WTC11 (cell line): Measurements from ENCODE around the gene SPNS2. TPM values are rescaled to one million over a fixed set of nuclear protein-coding genes. Genes with fewer than 3 reads are reported as not detected.

Source experiments
- ATAC-seq: fragments of 200-7000 bp; cut with Tn5 transposase; 2 replicates; pipeline ENCODE4 v1.10.0; 2021; ENCODE audit warnings: mild to moderate bottlenecking, moderate library complexity
- CTCF ChIA-PET: fragments of 300-600 bp; sonication (Branson Sonifier 250); formaldehyde crosslinking; loops from one replicate; lab custom pipeline; 2021; ENCODE audit warnings: antibody characterized with exemption; lab: Charles Lee
- POLR2A ChIA-PET: fragments of 350-600 bp; sonication (Branson Sonifier 250); formaldehyde crosslinking; loops from one replicate; lab custom pipeline; 2021; ENCODE audit warnings: antibody characterized with exemption; lab: Charles Lee
- DNase-seq: peaks from one replicate; pipeline ENCODE4 v3.0.0; 2021; ENCODE audit warnings: low spot score
- H3K27ac Mint-ChIP-seq: 2 replicates; pipeline ENCODE4 v1.8.0; 2021; ENCODE audit warnings: mixed read lengths
- H3K27me3 Mint-ChIP-seq: 2 replicates; pipeline ENCODE4 v1.8.0; 2021; ENCODE audit warnings: low read depth, mild to moderate bottlenecking, moderate library complexity, mixed read lengths
- H3K36me3 Mint-ChIP-seq: 2 replicates; pipeline ENCODE4 v1.8.0; 2021; ENCODE audit warnings: mixed read lengths
- H3K4me1 Mint-ChIP-seq: 2 replicates; pipeline ENCODE4 v1.8.0; 2022; ENCODE audit warnings: mixed read lengths
- H3K4me3 Mint-ChIP-seq: 2 replicates; pipeline ENCODE4 v1.8.0; 2021; ENCODE audit warnings: mild to moderate bottlenecking, moderate library complexity, mixed read lengths
- H3K9me3 Mint-ChIP-seq: 2 replicates; pipeline ENCODE4 v1.8.0; 2021; ENCODE audit warnings: mixed read lengths
- CREB1 ChIP-seq: sonication (generic); formaldehyde crosslinking; IDR thresholded peaks from 2 replicates; pipeline ENCODE4 v1.8.0; 2023; ENCODE audit warnings: mild to moderate bottlenecking, missing genetic modification reagents
- ELF4 ChIP-seq: sonication (generic); formaldehyde crosslinking; IDR thresholded peaks from 2 replicates; pipeline ENCODE4 v1.8.1; 2022; ENCODE audit warnings: low read depth, mild to moderate bottlenecking, moderate library complexity, missing genetic modification reagents
- SMAD3 ChIP-seq: sonication (generic); formaldehyde crosslinking; IDR thresholded peaks from 2 replicates; pipeline ENCODE4 v1.8.0; 2022; ENCODE audit warnings: missing genetic modification reagents, mild to moderate bottlenecking, borderline replicate concordance
- ZNF121 ChIP-seq: sonication (generic); formaldehyde crosslinking; IDR thresholded peaks from 2 replicates; pipeline ENCODE4 v1.8.0; 2023; ENCODE audit warnings: missing genetic modification reagents
- ZNF232 ChIP-seq: sonication (generic); formaldehyde crosslinking; IDR thresholded peaks from 2 replicates; pipeline ENCODE4 v1.8.0; 2022; ENCODE audit warnings: mild to moderate bottlenecking, missing genetic modification reagents
- total RNA-seq: library from RNA; stranded (reverse); gene quantifications from 3 replicates; pipeline ENCODE4 v1.2.3, GENCODE V29; 2021
- TF ChIP-seq, protein P1 (sequence below): sonication (generic); formaldehyde crosslinking; IDR thresholded peaks from 2 replicates; pipeline ENCODE4 v1.8.0; 2023; ENCODE audit warnings: missing genetic modification reagents
- TF ChIP-seq, protein P2 (sequence below): sonication (generic); formaldehyde crosslinking; IDR thresholded peaks from 2 replicates; pipeline ENCODE4 v1.8.1; 2023; ENCODE audit warnings: mild to moderate bottlenecking, missing genetic modification reagents, borderline replicate concordance
- TF ChIP-seq, protein P3 (sequence below): sonication (generic); formaldehyde crosslinking; IDR thresholded peaks from 2 replicates; pipeline ENCODE4 v1.8.0; 2023; ENCODE audit warnings: mild to moderate bottlenecking, missing genetic modification reagents
- TF ChIP-seq, protein P4 (sequence below): fragments of 250-450 bp; sonication (Bioruptor Pico); IDR thresholded peaks from 2 replicates; pipeline ENCODE4 v1.9.0; 2021; ENCODE audit warnings: mild to moderate bottlenecking
- TF ChIP-seq, protein P5 (sequence below): sonication (generic); formaldehyde crosslinking; IDR thresholded peaks from 2 replicates; pipeline ENCODE4 v1.8.1; 2022; ENCODE audit warnings: mild to moderate bottlenecking, moderate library complexity, missing genetic modification reagents
- TF ChIP-seq, protein P6 (sequence below): sonication (generic); formaldehyde crosslinking; conservative IDR thresholded peaks from 2 replicates; pipeline ENCODE4 v1.8.1; 2023; ENCODE audit warnings: mild to moderate bottlenecking, low read depth, missing genetic modification reagents, moderate library complexity
- TF ChIP-seq, protein P7 (sequence below): sonication (generic); formaldehyde crosslinking; IDR thresholded peaks from 2 replicates; pipeline ENCODE4 v1.8.1; 2022; ENCODE audit warnings: low read depth, mild to moderate bottlenecking, moderate library complexity, missing genetic modification reagents, borderline replicate concordance
- TF ChIP-seq, protein P8 (sequence below): sonication (generic); formaldehyde crosslinking; IDR thresholded peaks from 2 replicates; pipeline ENCODE4 v1.8.0; 2022; ENCODE audit warnings: missing genetic modification reagents
- TF ChIP-seq, protein P9 (sequence below): fragments of 200-600 bp; IDR thresholded peaks from 2 replicates; pipeline ENCODE4 v1.8.0; 2022; ENCODE audit warnings: antibody characterized with exemption

Gene SPNS2
- total RNA-seq, 1 experiment from 2014 or later, result 0.87 TPM

DNA sequence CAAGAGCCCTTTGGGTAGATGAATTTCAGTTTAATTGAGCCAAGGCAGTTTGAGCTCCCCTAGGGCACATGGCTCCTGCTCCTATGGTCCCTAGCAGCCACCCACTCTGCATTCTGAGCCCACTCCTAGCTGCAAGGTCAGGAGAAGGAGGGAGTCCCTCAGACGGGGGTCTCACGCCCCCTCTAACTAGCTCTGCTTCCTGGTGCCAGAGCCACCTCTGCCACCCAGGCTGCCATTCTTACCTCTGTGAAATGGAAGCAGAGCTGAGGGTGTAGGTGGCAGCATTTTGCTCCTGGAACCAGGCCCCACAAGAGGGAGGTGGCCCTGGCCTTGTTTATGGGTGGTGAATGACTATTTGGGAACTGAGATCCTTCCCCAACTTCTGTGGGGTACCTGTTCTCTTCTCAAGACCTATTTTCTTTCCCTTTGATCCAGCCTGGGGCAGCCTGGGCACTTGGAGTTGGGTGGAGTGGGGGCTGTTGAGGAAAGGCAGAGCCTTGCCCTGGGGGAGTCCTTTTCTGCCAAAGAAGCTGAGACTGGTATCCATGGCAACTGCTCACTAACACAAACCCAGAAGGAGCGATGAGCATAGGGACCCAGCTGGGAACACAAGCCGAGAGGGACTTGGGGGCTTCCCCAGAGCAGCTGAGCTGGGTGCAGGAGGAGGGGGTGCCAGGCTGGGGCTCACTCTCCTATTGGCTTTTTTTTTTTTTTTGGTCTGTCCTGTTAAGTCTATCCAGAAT, 4.8 kb downstream of the SPNS2 start:
- ATAC-seq (no peak), DNase-seq (no peak)
- ChIA-PET CTCF (interaction anchor here (0.6 to 2.4 kb wide), 6 partner anchors 22 to 304 kb away, joined by 3 to 11 read pairs (median 4); partner anchors contain the start of gene GLTPD2), POLR2A (no interaction called here)
- Mint-ChIP-seq H3K36me3 (no peaks in the 10 kb centered on the region), H3K4me3 (no peak overlapping the region), H3K27me3 (peaks cover 49% of the 10 kb centered on the region), H3K27ac (no peak overlapping the region), H3K4me1 (peaks cover 10% of the 10 kb centered on the region), H3K9me3 (no peaks in the 10 kb centered on the region)
- TF ChIP-seq SMAD3, result no peak
- TF ChIP-seq, protein P1, sequence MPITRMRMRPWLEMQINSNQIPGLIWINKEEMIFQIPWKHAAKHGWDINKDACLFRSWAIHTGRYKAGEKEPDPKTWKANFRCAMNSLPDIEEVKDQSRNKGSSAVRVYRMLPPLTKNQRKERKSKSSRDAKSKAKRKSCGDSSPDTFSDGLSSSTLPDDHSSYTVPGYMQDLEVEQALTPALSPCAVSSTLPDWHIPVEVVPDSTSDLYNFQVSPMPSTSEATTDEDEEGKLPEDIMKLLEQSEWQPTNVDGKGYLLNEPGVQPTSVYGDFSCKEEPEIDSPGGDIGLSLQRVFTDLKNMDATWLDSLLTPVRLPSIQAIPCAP, result no peak
- TF ChIP-seq ZNF121 (CRISPR knock-in tag), result no peak
- no peak for TF ChIP-seq ZNF232 (CRISPR knock-in tag)
- TF ChIP-seq, protein P2, sequence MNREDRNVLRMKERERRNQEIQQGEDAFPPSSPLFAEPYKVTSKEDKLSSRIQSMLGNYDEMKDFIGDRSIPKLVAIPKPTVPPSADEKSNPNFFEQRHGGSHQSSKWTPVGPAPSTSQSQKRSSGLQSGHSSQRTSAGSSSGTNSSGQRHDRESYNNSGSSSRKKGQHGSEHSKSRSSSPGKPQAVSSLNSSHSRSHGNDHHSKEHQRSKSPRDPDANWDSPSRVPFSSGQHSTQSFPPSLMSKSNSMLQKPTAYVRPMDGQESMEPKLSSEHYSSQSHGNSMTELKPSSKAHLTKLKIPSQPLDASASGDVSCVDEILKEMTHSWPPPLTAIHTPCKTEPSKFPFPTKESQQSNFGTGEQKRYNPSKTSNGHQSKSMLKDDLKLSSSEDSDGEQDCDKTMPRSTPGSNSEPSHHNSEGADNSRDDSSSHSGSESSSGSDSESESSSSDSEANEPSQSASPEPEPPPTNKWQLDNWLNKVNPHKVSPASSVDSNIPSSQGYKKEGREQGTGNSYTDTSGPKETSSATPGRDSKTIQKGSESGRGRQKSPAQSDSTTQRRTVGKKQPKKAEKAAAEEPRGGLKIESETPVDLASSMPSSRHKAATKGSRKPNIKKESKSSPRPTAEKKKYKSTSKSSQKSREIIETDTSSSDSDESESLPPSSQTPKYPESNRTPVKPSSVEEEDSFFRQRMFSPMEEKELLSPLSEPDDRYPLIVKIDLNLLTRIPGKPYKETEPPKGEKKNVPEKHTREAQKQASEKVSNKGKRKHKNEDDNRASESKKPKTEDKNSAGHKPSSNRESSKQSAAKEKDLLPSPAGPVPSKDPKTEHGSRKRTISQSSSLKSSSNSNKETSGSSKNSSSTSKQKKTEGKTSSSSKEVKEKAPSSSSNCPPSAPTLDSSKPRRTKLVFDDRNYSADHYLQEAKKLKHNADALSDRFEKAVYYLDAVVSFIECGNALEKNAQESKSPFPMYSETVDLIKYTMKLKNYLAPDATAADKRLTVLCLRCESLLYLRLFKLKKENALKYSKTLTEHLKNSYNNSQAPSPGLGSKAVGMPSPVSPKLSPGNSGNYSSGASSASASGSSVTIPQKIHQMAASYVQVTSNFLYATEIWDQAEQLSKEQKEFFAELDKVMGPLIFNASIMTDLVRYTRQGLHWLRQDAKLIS, result no peak
- TF ChIP-seq, protein P3, sequence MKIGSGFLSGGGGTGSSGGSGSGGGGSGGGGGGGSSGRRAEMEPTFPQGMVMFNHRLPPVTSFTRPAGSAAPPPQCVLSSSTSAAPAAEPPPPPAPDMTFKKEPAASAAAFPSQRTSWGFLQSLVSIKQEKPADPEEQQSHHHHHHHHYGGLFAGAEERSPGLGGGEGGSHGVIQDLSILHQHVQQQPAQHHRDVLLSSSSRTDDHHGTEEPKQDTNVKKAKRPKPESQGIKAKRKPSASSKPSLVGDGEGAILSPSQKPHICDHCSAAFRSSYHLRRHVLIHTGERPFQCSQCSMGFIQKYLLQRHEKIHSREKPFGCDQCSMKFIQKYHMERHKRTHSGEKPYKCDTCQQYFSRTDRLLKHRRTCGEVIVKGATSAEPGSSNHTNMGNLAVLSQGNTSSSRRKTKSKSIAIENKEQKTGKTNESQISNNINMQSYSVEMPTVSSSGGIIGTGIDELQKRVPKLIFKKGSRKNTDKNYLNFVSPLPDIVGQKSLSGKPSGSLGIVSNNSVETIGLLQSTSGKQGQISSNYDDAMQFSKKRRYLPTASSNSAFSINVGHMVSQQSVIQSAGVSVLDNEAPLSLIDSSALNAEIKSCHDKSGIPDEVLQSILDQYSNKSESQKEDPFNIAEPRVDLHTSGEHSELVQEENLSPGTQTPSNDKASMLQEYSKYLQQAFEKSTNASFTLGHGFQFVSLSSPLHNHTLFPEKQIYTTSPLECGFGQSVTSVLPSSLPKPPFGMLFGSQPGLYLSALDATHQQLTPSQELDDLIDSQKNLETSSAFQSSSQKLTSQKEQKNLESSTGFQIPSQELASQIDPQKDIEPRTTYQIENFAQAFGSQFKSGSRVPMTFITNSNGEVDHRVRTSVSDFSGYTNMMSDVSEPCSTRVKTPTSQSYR (CRISPR knock-in tag), result no peak
- TF ChIP-seq, protein P4, sequence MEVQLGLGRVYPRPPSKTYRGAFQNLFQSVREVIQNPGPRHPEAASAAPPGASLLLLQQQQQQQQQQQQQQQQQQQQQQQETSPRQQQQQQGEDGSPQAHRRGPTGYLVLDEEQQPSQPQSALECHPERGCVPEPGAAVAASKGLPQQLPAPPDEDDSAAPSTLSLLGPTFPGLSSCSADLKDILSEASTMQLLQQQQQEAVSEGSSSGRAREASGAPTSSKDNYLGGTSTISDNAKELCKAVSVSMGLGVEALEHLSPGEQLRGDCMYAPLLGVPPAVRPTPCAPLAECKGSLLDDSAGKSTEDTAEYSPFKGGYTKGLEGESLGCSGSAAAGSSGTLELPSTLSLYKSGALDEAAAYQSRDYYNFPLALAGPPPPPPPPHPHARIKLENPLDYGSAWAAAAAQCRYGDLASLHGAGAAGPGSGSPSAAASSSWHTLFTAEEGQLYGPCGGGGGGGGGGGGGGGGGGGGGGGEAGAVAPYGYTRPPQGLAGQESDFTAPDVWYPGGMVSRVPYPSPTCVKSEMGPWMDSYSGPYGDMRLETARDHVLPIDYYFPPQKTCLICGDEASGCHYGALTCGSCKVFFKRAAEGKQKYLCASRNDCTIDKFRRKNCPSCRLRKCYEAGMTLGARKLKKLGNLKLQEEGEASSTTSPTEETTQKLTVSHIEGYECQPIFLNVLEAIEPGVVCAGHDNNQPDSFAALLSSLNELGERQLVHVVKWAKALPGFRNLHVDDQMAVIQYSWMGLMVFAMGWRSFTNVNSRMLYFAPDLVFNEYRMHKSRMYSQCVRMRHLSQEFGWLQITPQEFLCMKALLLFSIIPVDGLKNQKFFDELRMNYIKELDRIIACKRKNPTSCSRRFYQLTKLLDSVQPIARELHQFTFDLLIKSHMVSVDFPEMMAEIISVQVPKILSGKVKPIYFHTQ (CRISPR knock-in tag), result no peak
- TF ChIP-seq, protein P5, sequence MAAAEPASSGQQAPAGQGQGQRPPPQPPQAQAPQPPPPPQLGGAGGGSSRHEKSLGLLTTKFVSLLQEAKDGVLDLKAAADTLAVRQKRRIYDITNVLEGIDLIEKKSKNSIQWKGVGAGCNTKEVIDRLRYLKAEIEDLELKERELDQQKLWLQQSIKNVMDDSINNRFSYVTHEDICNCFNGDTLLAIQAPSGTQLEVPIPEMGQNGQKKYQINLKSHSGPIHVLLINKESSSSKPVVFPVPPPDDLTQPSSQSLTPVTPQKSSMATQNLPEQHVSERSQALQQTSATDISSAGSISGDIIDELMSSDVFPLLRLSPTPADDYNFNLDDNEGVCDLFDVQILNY (CRISPR knock-in tag), result no peak
- TF ChIP-seq, protein P6, sequence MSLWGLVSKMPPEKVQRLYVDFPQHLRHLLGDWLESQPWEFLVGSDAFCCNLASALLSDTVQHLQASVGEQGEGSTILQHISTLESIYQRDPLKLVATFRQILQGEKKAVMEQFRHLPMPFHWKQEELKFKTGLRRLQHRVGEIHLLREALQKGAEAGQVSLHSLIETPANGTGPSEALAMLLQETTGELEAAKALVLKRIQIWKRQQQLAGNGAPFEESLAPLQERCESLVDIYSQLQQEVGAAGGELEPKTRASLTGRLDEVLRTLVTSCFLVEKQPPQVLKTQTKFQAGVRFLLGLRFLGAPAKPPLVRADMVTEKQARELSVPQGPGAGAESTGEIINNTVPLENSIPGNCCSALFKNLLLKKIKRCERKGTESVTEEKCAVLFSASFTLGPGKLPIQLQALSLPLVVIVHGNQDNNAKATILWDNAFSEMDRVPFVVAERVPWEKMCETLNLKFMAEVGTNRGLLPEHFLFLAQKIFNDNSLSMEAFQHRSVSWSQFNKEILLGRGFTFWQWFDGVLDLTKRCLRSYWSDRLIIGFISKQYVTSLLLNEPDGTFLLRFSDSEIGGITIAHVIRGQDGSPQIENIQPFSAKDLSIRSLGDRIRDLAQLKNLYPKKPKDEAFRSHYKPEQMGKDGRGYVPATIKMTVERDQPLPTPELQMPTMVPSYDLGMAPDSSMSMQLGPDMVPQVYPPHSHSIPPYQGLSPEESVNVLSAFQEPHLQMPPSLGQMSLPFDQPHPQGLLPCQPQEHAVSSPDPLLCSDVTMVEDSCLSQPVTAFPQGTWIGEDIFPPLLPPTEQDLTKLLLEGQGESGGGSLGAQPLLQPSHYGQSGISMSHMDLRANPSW (CRISPR knock-in tag), result no peak
- TF ChIP-seq, protein P7, sequence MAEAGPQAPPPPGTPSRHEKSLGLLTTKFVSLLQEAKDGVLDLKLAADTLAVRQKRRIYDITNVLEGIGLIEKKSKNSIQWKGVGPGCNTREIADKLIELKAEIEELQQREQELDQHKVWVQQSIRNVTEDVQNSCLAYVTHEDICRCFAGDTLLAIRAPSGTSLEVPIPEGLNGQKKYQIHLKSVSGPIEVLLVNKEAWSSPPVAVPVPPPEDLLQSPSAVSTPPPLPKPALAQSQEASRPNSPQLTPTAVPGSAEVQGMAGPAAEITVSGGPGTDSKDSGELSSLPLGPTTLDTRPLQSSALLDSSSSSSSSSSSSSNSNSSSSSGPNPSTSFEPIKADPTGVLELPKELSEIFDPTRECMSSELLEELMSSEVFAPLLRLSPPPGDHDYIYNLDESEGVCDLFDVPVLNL (CRISPR knock-in tag), result no peak
- TF ChIP-seq, protein P8, sequence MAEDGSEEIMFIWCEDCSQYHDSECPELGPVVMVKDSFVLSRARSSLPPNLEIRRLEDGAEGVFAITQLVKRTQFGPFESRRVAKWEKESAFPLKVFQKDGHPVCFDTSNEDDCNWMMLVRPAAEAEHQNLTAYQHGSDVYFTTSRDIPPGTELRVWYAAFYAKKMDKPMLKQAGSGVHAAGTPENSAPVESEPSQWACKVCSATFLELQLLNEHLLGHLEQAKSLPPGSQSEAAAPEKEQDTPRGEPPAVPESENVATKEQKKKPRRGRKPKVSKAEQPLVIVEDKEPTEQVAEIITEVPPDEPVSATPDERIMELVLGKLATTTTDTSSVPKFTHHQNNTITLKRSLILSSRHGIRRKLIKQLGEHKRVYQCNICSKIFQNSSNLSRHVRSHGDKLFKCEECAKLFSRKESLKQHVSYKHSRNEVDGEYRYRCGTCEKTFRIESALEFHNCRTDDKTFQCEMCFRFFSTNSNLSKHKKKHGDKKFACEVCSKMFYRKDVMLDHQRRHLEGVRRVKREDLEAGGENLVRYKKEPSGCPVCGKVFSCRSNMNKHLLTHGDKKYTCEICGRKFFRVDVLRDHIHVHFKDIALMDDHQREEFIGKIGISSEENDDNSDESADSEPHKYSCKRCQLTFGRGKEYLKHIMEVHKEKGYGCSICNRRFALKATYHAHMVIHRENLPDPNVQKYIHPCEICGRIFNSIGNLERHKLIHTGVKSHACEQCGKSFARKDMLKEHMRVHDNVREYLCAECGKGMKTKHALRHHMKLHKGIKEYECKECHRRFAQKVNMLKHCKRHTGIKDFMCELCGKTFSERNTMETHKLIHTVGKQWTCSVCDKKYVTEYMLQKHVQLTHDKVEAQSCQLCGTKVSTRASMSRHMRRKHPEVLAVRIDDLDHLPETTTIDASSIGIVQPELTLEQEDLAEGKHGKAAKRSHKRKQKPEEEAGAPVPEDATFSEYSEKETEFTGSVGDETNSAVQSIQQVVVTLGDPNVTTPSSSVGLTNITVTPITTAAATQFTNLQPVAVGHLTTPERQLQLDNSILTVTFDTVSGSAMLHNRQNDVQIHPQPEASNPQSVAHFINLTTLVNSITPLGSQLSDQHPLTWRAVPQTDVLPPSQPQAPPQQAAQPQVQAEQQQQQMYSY (CRISPR knock-in tag), result no peak
- TF ChIP-seq, protein P9, sequence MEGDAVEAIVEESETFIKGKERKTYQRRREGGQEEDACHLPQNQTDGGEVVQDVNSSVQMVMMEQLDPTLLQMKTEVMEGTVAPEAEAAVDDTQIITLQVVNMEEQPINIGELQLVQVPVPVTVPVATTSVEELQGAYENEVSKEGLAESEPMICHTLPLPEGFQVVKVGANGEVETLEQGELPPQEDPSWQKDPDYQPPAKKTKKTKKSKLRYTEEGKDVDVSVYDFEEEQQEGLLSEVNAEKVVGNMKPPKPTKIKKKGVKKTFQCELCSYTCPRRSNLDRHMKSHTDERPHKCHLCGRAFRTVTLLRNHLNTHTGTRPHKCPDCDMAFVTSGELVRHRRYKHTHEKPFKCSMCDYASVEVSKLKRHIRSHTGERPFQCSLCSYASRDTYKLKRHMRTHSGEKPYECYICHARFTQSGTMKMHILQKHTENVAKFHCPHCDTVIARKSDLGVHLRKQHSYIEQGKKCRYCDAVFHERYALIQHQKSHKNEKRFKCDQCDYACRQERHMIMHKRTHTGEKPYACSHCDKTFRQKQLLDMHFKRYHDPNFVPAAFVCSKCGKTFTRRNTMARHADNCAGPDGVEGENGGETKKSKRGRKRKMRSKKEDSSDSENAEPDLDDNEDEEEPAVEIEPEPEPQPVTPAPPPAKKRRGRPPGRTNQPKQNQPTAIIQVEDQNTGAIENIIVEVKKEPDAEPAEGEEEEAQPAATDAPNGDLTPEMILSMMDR, result no peak
- TF ChIP-seq CREB1 (CRISPR knock-in tag), result no peak
- no peak for TF ChIP-seq ELF4 (CRISPR knock-in tag)
